8988T (cell line): Measurements from ENCODE around the gene PLA2G4E.

ENCODE experiments used
- DNase-seq: peaks from one replicate; pipeline ENCODE4 v3.0.0; 2011

PLA2G4E gene

DNA sequence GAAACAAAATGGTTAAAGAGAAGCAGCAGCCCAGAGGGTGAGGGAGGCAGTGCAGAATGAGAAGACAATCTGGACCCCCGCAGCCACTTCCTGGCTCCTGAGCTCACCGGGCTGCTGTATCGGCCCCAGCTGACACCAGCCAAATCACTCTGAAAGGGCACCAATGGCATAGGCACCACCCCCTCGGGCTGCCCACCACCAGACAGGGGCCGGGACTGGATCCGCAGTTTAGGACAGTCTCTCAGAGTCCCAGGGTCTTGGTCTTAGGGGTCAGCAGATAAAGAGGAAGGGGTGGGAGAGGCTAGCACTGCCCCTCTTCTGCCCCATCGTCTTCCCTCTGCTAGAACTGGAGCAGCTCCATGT is 30.6 kb downstream of the PLA2G4E start:
- DNase-seq = no peak

DNA sequence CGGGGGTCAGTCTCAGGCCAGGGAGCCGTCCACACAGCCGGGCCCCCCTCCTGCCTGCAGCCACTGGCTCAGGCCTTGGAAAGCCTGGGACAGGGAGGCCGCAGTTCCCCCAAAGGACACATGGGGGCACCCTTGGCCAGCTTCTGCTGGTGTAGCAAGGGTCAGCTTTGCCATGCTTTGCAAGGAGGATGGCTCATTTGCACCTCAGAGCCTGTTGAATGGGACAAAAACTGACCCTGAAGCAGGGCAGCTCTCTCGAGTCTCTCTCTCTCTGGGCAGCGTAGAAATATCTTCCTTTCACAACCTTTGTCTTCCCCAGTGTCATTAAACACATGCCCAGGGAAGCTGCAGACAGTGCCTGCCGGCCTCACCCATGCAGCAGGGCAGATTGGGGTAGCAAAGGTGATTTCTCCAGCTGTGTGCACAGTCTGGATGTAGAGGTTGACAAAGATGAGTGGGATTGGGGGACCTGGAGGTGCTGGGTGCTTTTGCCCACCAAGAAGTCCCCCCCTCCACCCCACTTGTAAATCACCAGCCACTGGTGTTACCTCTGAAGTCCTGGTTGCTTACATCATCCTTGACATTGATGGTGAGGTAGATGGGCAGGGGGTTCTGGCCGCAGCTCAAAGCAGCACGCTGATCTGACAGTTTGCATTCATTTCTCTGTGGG is 31.1 kb downstream of the PLA2G4E start:
- DNase-seq = peak; percentile 76

DNA sequence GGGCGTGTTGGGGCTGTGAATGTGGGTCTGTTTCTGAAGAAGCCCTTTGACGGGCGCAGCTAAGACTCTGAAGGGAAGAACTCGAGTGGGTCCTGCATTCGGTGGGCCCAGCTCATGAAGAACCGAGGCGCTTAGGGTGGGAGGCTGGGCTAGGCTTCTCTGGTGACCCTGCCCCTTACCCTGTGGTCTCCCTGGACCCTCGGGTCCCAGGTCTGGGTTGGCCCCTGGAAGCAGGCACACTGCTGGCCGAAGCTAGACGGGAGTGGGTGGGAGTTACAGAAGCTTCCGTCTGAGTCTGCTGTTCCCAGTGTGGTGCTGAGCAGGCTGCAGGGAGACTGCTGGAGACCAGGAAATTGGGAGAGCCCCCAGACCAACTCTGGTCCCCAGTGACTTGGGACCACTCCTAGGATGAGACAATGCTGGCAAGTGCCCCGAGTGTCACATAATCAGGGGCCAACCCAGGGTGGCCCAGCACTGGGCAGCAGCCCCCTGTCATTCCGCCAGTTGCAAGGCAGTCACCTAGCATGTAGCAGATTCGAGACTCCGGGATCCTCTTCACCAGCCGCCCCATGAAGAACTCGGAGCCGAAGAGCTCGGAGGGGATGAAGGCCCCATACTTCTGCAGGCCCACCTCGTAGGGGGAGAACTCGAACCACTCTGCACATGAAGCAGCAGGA is 31.8 kb downstream of the PLA2G4E start:
- no peak for DNase-seq

DNA sequence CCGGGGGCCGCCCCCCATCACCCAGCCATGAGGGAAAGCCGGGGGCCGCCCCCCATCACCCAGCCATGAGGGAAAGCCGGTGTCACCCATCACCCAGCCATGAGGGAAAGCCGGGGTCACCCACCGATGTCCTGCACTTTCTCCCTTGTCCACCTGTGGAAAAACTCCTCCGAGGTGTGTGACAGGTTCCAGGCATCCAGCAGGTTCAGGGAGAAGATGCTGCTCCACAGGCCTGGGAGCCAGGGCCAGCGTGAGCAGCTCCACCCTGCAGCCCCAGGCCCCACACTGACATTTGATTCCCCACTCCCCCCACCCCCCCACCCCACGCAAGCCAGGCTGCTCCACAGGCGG is 32.9 kb downstream of the PLA2G4E start:
- no peak for DNase-seq

DNA sequence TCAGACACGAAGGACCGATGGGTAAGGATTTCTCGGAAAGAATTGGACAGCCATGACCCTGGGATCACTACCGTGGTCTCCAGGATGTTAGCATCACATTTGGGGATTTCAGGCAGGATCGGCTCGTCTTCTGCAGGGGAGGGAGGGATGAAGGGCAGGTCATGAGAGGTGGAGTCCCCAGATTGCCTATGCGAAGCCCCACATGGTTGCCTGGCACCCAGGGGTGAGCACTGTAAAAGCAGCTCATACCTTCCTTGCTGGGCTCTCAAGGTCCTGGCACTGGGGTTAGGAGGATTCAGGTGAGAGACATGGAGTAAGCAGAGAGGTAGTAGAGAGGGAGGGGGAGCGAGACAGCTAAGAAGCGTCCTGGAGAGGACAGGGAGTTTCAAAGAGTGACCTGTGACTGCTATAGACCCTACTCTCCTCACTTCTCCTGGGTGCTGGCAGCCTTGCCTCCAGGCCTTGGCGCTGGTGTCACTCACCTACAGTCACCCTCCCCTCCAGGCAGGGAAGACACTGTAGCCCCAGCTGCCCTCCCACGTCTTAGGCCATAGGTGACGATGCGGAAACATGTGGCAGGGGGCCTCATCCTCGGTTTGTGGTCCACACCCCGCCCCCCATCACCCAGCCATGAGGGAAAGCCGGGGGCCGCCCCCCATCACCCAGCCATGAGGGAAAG is 33.5 kb downstream of the PLA2G4E start:
- DNase-seq = no peak

DNA sequence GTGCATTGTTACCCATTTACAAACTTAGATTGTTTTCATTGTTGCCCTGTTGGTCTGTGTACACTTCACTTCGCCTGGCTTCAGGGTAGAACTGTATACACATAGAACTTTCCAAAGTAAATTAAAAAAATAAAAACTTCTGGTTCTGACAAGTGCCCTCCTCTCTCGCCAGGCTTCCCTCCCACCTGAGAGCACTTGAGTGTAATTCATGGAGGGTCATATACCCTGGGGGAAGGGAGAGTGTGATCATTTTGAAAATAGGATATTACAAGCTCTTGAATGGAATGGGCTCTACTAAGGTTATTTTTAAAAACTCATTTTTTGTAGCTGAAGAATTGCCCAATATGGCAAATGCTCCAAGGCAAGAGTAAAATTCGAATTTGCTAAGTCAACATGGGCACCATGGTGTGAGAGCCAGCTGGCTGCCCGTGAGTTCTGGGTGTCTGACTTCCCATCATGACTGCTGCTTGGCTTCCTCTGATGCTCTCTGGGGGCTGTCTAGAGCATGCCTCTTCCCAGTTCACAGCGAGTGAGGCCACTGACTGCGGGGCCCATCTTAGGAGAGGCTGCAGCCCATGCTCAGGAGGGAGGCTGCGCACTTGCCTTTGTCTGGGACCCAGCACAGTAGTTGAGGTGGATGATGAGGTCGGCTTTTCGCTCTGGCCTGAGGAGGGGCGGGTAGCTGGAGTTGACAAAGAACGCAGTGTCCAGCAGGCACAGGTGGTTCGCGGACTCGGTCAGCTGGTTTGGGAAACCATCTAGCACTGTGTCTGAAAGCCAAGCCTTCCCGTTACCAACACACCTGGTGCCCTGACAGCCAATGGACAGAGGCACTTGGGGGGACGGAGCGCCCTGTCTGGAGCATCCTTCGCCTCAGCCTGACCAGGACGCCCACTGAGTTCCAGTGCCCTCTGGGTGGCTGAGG is 35.3 kb downstream of the PLA2G4E start:
- no peak for DNase-seq

DNA sequence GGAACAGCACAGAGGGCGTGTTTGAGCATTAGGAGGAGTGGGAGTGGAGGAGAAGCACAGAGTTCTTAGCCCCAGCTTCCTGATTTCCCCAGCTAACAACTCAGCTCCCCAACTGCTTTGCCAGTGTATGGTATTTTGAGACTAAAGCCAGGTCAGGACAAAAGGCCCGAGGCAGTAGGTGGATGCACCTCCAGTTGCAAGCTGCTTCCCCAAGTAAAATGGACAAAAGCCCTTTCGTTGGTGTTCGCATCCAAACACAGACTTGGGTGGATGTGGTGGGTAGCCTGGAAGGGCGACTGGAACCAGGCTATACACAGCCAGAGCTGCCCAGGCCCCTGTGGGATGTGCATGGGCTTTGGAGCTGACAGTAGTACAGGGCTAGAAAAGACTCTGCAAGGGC is 36.2 kb downstream of the PLA2G4E start:
- no peak for DNase-seq

DNA sequence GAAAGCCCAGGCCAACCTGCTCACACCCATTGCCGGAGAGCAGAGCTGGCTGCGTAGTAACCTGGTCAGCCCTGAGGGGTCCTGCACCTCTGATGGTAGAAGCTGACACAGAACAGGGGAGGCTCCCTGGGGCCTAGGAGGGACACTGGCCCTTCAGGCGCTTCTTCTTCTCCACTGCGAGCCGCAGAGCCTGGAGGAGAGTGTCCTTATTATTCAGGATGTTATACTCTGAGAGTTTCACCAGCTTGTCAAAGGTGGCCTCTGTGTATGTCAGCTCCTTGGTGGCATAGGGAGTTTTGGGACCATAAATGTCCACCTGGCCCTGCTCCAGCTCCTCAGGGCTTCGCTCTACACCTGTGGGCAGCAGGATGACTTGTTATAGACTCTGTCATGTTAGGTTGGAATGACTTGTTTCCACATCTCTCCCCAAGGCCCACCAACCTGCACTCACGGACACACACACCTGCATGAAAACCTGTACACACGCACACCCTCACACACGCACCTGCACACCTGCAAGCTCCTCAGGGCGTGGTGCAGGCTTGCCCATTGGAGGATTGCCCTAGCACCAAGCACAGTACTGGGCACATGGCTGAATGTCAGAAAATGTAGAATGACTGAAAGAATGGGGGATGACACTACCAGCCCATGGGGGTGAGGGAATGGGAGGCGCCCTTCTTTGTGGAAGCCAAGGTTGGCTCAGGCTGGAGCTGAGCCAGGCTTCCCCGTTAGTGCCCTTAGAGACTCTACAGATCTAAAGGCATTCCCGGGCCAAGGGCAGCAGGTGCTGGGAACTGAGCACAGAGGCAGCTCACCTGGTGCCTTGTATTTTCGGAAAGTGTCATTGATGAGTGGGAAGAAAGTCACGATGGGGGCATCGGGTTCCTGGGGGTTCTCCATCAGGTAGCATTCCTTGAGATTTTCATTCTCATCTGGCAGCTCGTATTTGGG is 36.9 kb downstream of the PLA2G4E start:
- no peak for DNase-seq

DNA sequence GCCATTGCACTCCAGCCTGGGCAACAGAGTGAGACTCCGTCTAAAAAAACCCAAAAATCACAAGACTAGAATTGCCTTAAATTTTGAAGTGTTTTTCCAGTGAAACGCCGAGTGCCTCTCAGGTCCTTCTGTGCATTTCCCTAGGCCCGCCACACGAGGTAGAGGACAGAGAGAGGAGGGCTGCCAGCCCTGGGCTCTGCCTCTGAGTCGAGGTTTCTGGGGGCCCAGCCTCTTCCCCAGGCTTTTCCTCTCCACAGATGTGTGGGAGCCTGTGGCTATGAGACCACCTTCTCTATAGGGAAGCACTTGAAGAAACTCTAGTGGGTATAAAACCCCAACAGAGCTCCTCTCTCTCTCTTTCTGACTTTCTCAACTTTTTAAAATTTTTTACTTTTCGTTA is 37.6 kb downstream of the PLA2G4E start:
- no peak for DNase-seq

DNA sequence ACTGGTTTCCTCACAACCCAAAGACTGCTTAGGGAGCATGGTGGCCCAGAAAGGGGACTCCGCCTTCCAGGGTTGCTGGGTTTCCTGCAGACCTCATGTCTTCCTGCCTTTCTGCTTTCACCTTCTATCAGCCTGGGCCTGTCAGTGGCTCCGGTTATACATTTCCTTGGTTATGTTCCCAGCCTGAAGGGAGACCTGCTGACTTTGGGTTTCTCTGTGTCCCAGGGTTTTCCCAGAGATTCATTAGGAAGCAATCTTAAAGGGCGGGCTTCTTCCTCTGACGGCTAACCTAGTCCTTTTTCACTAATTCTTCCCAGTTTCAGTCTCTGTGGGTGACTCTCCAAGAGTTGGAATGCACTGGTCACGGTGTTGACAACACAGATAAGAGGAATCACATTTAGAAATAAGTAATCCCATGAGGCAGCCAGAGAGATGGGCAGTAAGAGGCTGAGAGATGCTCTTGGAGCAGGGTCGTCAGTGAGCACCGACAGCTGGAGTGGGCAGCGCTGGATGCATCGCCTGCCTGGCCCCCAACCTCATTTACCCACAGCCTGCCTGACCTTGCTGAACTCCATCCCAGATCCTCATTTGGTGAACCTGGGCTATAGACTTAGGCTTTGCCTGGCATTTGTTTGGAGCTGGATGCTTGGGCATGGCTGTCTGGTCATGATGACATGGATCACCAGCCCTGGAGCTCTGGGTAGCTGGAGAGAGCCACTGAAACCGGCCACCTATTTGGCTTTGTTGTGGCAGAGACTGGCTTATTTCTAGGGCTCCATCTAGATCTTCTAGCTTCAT is 38.5 kb downstream of the PLA2G4E start:
- no peak for DNase-seq

DNA sequence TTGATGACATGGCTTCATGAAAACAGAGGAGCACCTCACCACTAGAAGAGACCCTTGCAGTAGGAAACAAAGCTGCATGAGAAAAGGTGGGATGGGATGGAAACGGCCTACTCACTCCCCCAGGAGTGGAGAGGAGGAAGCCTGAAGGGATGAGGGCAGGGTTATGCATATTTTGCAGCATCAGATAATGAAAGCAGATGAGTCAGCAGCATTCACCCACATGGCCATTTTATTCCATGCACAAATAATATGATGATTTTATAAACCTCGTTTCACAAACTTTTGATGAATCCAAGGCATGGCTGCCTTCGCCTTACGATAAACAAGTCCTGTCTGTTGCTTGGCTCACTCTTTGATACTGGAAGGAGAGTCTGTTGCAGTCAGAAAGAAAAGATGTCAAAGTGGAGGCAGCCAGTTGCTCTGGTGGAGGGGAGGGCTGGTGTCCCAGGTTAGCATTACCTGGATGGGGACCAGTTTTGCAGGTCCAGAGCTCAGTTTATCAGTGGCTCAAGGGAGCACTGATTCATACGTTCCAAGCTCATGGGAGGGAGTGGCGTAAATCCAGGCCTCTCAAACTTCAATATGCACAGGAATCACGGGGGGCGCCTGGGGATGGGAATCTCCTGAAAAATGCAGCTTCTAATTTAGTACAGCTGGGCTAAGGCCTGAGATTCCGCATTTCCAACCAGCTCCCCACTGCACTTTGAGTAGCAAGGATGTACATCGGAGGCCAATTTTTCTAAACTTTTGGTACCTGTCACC is 39.3 kb downstream of the PLA2G4E start:
- no peak for DNase-seq

DNA sequence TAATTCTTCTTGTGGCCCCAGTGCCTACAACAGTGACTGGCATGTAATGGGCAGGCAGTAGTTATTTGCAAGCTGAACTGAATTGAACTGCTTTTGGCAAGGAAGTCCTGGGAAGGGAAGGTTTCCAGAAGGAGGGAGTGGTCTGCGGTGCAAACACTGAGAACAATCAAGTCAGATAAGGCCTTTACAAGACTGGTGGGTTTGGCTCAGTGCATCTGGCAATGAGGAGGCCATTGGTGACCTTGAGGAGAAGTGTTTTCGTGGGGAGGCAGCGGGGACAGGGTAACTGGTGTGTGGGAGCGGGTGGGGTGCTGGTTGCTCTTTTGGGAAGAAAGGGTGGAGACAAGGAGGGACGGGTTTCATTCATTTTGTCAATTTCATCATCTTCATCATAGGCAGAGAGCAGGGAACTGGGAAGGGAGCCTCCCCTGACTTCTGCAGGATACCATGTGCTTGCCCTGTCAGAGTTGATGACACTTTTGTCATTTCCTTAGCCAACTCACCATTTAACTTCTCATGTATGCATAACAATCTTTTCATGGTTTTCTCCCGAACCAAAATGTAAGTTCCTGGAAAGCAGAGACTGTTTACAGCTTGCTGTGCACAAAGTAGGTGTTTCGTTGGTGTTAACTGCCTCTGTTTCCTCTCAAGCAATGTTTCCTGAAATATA is 40.1 kb downstream of the PLA2G4E start:
- DNase-seq = no peak

DNA sequence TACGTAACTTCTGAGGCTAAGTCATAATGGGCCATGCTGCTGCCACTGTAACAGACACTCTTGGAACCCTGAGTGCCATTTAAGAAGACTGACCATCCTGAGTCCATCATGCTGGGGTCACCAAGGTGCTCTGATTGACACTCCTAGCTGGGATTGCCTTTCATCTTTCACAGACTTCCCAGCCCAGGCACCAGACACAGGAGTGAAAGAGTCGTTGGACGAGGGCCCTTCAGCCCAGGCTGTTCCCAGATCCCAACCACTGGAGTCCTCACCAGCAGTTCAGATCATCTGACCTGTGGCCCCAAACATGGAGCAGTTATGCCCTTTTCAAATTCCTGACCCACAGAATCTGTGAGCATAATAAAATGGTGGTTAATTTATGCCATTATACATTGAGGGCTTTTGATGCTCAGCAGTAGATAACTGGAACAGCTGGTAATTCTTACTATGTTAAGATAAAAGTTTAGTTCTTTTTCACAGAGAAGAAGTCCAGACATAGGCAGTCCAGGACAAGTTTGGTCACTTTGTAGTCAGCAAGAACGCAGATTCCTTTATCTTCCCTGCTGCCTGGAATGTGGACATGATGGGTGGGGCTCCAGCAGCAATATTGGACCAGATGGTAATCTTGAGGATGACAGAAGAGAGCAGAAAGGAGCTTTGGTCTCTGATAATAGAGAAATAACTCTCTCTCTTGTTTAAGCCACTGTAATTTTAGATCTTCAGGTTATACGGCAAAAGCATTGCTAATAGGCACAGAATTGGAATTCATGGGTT is 41.2 kb downstream of the PLA2G4E start:
- DNase-seq = no peak

DNA sequence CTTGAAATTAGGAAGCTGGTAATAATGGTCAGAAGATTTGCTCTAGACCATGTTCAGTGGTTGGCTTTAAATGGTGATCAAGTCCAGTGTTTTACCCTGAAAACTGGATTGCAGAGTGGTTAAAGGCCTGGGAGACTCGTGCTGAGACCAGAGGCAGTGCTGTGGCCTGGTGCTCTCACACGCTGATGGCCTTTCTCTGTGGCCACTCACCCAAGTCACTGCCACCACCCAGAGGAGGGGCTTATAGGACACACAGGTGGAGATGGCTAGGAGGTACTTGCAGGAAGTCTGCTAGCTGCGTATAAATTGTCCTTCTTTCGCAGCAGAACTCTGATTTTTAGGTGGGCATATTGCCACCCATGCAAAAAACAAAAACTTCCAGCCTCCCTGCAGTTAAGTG is 42.3 kb downstream of the PLA2G4E start:
- no peak for DNase-seq

DNA sequence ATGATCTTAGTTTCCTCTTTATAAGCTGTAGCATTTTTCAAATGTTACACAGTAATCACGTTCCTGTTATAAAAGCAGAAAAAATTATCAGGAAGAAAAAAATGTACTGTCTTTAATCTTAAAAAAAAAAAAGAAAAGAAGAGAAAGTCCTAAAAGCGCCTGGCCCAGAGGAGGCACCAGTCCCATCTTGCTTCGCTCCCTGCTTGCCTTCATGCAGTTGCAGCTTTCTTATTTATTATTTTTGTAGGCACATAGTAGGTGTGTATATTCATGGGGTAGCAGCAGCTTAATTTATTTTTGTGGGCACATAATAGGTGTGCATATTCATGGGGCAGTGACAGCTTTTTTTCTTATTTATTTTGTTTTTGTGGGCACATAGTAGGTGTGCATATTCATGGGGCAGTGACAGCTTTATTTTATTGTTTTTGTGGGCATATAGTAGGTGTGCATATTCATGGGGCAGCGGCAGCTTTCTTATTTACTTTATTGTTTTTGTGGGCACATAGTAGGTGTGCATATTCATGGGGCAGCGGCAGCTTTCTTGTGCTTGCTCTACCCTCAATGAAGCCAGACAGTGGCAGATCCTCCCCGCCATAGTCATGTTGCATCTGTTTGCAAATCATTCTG is 43.0 kb downstream of the PLA2G4E start:
- no peak for DNase-seq

DNA sequence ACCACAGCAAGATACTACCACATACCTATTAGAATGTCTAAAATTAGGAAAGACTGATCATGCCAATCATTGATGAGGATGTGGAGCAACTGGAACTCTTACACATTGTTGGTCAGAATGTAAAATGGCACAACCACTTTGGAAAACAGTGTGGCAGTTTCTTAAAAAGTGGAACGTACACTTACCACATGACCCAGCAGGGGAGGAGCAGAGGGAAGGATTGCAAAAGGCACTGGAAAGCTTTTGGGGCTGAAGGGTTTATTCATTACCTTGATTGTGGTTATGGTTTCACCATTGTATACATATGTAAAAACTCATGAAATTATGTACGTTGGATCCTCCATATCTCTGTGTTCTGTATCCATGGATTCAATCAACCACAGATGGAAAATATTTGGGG is 45.2 kb downstream of the PLA2G4E start:
- DNase-seq = no peak

DNA sequence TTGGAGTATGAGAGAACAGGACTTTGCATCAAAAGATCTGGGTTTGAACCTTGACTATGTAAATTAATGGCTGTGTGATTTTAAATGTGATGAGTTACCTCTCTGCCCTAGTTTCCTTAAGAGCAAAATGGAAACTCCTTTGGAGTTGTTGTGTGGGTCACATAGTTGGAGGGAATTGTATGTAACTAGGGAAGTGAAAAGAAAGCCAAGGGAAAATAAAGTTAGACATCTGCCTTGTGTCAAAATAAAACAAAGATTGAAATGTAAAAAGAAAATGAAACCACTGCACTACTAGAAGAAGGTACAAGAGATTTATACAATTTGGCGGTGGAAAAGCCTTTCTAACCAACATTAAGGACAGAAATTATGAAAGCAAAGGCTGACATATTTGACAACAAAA is 46.8 kb downstream of the PLA2G4E start:
- DNase-seq = no peak
